Measurements from ENCODE around the gene SIRT6.

- TF ChIP-seq CTCF (IDR thresholded peaks at IDR 0.05) (no peak), POLR2A (IDR thresholded peaks at IDR 0.05) (no peak)
These were observed 2.5 kb upstream of the SIRT6 start for GRCh38 chr19:4184718-4185352.
